ENCODE data around the gene C4orf51.

The C4orf51 gene

DNA sequence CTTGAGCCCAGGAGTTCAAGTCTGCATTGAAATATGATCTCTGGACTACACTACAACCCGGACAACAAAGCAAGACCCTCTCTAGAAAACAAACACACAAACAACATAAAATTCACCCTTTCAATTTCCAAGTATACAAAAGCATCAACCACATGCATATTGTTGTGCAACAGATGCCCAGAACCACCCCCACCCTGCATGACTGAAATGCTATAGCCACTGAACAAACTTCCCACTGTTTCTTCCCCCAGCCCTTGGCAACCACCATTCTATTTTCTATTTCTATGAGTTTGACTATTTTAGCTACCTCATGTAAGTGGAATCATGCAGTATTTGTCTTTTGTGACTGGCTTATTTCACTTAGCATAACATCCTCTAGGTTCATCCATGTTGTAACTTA, 14.2 kb upstream of the C4orf51 start:
- no peaks in the 10 kb centered on the region for H3K79me2 ChIP-seq
- TF ChIP-seq, protein P1, sequence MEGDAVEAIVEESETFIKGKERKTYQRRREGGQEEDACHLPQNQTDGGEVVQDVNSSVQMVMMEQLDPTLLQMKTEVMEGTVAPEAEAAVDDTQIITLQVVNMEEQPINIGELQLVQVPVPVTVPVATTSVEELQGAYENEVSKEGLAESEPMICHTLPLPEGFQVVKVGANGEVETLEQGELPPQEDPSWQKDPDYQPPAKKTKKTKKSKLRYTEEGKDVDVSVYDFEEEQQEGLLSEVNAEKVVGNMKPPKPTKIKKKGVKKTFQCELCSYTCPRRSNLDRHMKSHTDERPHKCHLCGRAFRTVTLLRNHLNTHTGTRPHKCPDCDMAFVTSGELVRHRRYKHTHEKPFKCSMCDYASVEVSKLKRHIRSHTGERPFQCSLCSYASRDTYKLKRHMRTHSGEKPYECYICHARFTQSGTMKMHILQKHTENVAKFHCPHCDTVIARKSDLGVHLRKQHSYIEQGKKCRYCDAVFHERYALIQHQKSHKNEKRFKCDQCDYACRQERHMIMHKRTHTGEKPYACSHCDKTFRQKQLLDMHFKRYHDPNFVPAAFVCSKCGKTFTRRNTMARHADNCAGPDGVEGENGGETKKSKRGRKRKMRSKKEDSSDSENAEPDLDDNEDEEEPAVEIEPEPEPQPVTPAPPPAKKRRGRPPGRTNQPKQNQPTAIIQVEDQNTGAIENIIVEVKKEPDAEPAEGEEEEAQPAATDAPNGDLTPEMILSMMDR (IDR thresholded peaks at IDR 0.05): no peak

GRCh38 chr4:145670422-145670821, 9.5 kb upstream of the C4orf51 start:
- TF ChIP-seq, protein P1 (IDR thresholded peaks at IDR 0.05): no peak
- H3K4me3 ChIP-seq (ENCODE audit: low read depth, low read length): no peak overlapping the region
- no peaks in the 10 kb centered on the region for H3K36me3 ChIP-seq (ENCODE audit: control insufficient read depth, insufficient read depth, low read length)
- H3K4me2 ChIP-seq (ENCODE audit: low read length): no peak overlapping the region
- H3K27ac ChIP-seq: no peak overlapping the region
- no peaks in the 10 kb centered on the region for H3K4me1 ChIP-seq
- H3K79me2 ChIP-seq: no peaks in the 10 kb centered on the region
- H3K9me3 ChIP-seq (ENCODE audit: control insufficient read depth, low read length): no peaks in the 10 kb centered on the region
- no peak overlapping the region for H3K9ac ChIP-seq
- H2AFZ ChIP-seq: no peak overlapping the region
- H3K27me3 ChIP-seq (ENCODE audit: control insufficient read depth, insufficient read depth, low read length): no peaks in the 10 kb centered on the region

More for the DNA sequence above, 14.2 kb upstream of the C4orf51 start:
- no peaks in the 10 kb centered on the region for H3K4me1 ChIP-seq
- no peak overlapping the region for H2AFZ ChIP-seq
- H3K9ac ChIP-seq: no peak overlapping the region
- H3K27me3 ChIP-seq (ENCODE audit: control insufficient read depth, insufficient read depth, low read length): no peaks in the 10 kb centered on the region
- H3K27ac ChIP-seq: no peak overlapping the region
- H3K4me2 ChIP-seq (ENCODE audit: low read length): no peak overlapping the region
- no peaks in the 10 kb centered on the region for H3K9me3 ChIP-seq (ENCODE audit: control insufficient read depth, low read length)
- H3K4me3 ChIP-seq (ENCODE audit: low read depth, low read length): no peak overlapping the region
- H3K36me3 ChIP-seq (ENCODE audit: control insufficient read depth, insufficient read depth, low read length): no peaks in the 10 kb centered on the region

DNA sequence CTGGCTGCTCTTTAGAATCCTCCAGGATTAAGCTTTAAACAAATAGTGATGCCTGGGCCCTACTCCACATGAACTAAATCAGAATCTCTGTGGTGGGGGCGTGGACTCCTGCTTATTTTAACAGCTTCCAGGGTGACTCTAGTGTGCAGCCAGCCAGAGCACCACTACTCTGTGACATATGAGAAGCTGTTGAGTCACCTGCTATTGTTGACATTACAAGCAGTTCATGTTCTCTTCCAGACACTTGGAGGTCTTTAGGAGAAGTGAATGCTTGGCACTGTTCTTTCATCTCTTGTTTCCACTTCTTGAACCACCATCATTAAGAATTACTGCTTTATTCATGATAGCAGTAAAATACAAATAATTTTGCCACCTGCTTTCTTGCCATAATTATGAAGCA, 426 bp upstream of the C4orf51 start:
- Histone ChIP-seq H3K4me1 (peaks cover 3% of the 10 kb centered on the region), H3K27ac (peak overlapping the region; percentile 32), H3K9ac (no peak overlapping the region), H3K4me3 (ENCODE audit: low read depth, low read length) (no peak overlapping the region), H3K79me2 (no peaks in the 10 kb centered on the region), H3K27me3 (ENCODE audit: control insufficient read depth, insufficient read depth, low read length) (no peaks in the 10 kb centered on the region), H3K4me2 (ENCODE audit: low read length) (peak overlapping the region; percentile 33), H3K9me3 (ENCODE audit: control insufficient read depth, low read length) (no peaks in the 10 kb centered on the region), H2AFZ (no peak overlapping the region), H3K36me3 (ENCODE audit: control insufficient read depth, insufficient read depth, low read length) (no peaks in the 10 kb centered on the region)
- TF ChIP-seq, protein P1 (IDR thresholded peaks at IDR 0.05): no peak

DNA sequence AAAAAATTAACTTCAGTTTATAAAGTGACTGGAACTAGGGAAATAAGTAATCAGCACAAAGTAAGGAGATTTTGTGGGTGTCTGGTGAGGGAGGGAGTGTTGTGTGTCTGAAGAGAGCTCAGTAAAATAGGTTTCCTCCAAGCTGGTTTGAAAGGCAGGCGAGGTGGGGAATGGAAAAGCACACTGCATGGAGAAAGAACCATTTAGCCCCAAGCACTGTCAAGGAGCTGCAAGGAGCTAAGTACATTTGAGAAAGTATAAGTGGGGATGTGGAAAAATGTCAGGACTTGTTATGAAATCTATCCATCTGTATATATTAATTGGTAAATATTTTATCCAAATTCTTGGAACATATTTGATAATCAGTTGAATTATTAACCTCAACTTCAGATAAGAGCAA, 956 bp downstream of the C4orf51 start:
- TF ChIP-seq, protein P1 (IDR thresholded peaks at IDR 0.05): no peak

GRCh38 chr4:145681518-145681917, 1.6 kb downstream of the C4orf51 start:
- TF ChIP-seq, protein P1 (IDR thresholded peaks at IDR 0.05): no peak
- H3K27me3 ChIP-seq (ENCODE audit: control insufficient read depth, insufficient read depth, low read length): no peaks in the 10 kb centered on the region
- H3K27ac ChIP-seq: no peak overlapping the region

More for the DNA sequence above, 956 bp downstream of the C4orf51 start:
- H2AFZ ChIP-seq: no peak overlapping the region
- no peaks in the 10 kb centered on the region for H3K79me2 ChIP-seq
- H3K4me2 ChIP-seq (ENCODE audit: low read length): no peak overlapping the region
- H3K4me1 ChIP-seq: peaks cover 3% of the 10 kb centered on the region
- H3K4me3 ChIP-seq (ENCODE audit: low read depth, low read length): no peak overlapping the region
- H3K27ac ChIP-seq: no peak overlapping the region
- H3K9ac ChIP-seq: no peak overlapping the region
- no peaks in the 10 kb centered on the region for H3K36me3 ChIP-seq (ENCODE audit: control insufficient read depth, insufficient read depth, low read length)
- H3K27me3 ChIP-seq (ENCODE audit: control insufficient read depth, insufficient read depth, low read length): no peaks in the 10 kb centered on the region
- H3K9me3 ChIP-seq (ENCODE audit: control insufficient read depth, low read length): no peaks in the 10 kb centered on the region

More at GRCh38 chr4:145681518-145681917, 1.6 kb downstream of the C4orf51 start:
- no peak overlapping the region for H3K9ac ChIP-seq
- no peak overlapping the region for H3K4me3 ChIP-seq (ENCODE audit: low read depth, low read length)
- no peak overlapping the region for H2AFZ ChIP-seq
- no peaks in the 10 kb centered on the region for H3K36me3 ChIP-seq (ENCODE audit: control insufficient read depth, insufficient read depth, low read length)
- H3K4me1 ChIP-seq: peaks cover 3% of the 10 kb centered on the region
- no peaks in the 10 kb centered on the region for H3K79me2 ChIP-seq
- no peaks in the 10 kb centered on the region for H3K9me3 ChIP-seq (ENCODE audit: control insufficient read depth, low read length)
- H3K4me2 ChIP-seq (ENCODE audit: low read length): no peak overlapping the region
